SK-N-MC (cell line): ENCODE measurements around the gene APOLD1.
A peak's percentile ranks its signal among the peaks of the same experiment; 100 is the strongest.
"Not testable (repeated sequence)": the region's sequence is repeated elsewhere in the genome, so short reads cannot be mapped to it uniquely, and the experiment has no call there.

Experiments used
- DNase-seq: peaks from one replicate; pipeline ENCODE4 v3.0.0-alpha.2; 2011; ENCODE audit warnings: low read depth, low spot score
- H3K27ac ChIP-seq: fragments of 200-600 bp; sonication (generic); 2 replicates; pipeline ENCODE4 v1.5.1; 2016; ENCODE audit warnings: mixed run types
- H3K36me3 ChIP-seq: fragments of 200-600 bp; sonication (generic); 2 replicates; pipeline ENCODE4 v1.6.1; 2017; ENCODE audit warnings: antibody characterized with exemption, low read length, mixed read lengths; ENCODE audit not compliant: insufficient read depth
- H3K4me3 ChIP-seq: fragments of 200-600 bp; sonication (generic); 2 replicates; pipeline ENCODE4 v1.5.1; 2016
- H3K9ac ChIP-seq: fragments of 200-600 bp; sonication (generic); 2 replicates; pipeline ENCODE4 v1.8.0; 2017; ENCODE audit warnings: mixed run types, mixed read lengths; ENCODE audit not compliant: insufficient read length
- H3K9me3 ChIP-seq: fragments of 200-600 bp; sonication (generic); 2 replicates; pipeline ENCODE4 v1.6.1; 2017; ENCODE audit warnings: low read depth, mild to moderate bottlenecking, antibody characterized with exemption, low read length, moderate library complexity, mixed read lengths
- EZH2 ChIP-seq: fragments of 200-600 bp; sonication (generic); IDR thresholded peaks from one replicate; pipeline ENCODE4 v1.6.1; 2017; ENCODE audit warnings: antibody characterized with exemption
- FOXP2 ChIP-seq: optimal IDR thresholded peaks from 2 replicates; pipeline ENCODE3; 2011; ENCODE audit warnings: mild to moderate bottlenecking, moderate library complexity; ENCODE audit not compliant: insufficient read depth; ENCODE audit errors: extremely low read length, control extremely low read depth
- POLR2AphosphoS5 ChIP-seq: IDR thresholded peaks from 2 replicates; pipeline ENCODE4 v1.6.1; 2012; ENCODE audit warnings: mild to moderate bottlenecking, low read depth, low read length, borderline replicate concordance

The APOLD1 gene, protein sequence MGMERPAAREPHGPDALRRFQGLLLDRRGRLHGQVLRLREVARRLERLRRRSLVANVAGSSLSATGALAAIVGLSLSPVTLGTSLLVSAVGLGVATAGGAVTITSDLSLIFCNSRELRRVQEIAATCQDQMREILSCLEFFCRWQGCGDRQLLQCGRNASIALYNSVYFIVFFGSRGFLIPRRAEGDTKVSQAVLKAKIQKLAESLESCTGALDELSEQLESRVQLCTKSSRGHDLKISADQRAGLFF

DNA sequence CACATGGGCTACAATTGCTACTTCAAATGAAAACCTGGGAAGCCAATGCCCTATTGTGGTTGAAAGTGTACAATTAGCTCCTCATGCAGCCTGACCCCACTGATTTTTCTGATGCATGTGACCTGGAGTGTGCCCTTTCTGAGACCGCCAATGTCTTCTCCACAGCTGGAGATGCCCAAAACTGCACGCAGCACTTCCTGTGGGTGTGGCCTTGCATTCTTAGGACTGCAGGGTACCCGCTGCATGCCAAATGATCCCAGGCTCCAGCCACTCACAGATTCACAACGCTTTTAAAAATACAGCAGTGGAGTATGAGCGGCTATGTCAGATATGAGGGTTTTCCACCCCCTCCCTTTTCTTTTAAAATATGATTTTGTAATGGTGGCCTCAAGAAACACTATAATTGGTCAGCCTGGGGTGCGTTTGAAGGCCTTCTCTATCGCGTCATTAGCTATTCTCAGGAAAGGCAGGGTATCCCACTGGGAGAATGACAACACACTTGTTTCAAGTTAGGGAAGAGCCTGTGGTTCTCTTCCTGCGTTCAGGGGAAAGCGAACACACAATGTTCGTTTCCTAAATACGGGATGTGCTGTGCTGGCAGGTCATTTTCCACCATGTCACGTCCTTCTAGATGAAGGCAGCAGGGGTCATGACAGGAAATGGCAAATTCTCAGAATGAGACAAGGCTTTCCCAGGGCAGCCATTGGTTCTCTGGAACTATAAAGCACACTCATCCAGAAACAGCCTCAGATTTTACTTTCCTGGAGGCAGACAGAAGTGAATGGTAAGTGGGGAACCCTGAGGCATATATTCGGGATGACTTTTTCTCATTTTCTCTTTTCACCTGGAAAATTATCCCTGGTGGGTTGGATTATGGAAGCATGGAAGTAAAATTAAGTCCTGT lies at the start of gene APOLD1:
TSS of gene APOLD1 (plus strand) at position 749 of the 904 bp plus-strand sequence. CDS start at position 782, 33 bp downstream.
- no peaks in the 10 kb centered on the region for H3K36me3 ChIP-seq
- peak within 1 kb of the TSS; percentile 87 for H3K9ac ChIP-seq
- H3K27ac ChIP-seq = peak within 1 kb of the TSS; percentile 88
- peak; percentile 63 for DNase-seq
- H3K9me3 ChIP-seq = no peaks in the 10 kb centered on the region
- peak within 1 kb of the TSS; percentile 96 for H3K4me3 ChIP-seq
- TF ChIP-seq POLR2AphosphoS5 (peak; percentile 41; the same call in 1 of the 2 replicates), EZH2 (no peak)

DNA sequence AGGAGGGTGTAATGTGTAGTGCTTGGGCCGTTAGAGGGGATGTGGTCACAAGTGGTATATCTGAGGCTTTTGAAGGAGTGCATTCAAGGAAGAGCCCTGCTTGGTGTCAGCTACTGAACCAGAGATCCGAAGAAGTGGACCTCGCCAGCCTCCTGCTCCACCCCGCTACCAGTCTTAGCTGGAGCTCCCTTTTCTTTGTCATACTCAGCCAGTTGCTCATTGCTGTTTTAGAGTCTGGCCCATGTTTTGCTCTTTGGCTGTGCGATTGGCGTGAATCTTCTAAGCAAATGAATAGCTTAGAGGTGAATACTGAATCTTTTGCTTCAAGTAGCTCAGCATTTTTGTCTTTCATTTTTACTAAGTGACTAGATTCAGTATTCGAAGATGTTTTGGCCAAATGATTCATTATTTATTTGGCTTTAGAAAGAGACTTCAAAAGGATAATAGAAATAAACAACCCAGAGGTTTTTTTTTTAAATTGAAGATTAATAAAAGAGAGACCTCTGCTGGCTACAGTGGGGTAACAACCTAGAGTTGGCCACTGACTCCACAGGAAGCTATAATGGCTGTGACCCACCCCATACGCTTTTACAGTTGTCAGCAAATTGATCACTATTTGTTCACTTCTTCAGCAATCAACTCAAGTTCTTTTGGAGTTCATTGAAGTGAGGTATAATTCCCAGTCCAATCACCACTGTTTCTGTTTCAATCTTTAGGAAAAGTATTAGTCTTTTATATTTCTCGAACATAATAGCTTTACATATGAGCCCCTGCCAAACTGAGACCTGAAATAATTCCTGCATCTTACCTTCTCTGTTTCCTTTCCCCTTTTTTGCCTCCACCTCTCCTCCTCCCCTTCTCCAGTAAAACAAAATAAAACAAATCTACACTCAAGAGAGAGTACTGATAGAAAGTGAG lies 48.4 kb upstream of the APOLD1 start:
- Histone ChIP-seq H3K27ac (peak overlapping the region; percentile 58; the same call in 1 of the 2 replicates), H3K9ac (no peak overlapping the region), H3K36me3 (no peaks in the 10 kb centered on the region), H3K9me3 (no peaks in the 10 kb centered on the region), H3K4me3 (no peak overlapping the region)
- no peak for DNase-seq
- TF ChIP-seq POLR2AphosphoS5 (no peak), FOXP2 (no peak), EZH2 (no peak)

DNA sequence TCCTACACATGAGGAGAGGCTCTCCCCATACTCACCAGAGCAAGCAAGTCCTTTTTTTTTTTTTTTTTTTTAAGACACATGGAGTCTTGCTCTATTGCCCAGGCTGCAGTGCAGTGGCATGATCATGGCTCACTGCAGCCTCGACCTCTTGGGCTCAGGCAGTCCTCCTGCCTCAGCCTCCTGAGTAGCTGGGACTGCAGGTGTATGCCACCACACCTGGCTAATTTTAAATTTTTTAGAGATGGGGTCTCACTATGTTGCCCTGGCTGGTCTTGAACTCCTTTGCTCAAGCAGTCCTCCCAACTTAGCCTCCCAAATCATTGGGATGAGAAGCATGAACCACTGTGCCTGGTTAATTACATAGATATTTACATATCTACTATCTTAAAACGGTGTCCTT lies 47.3 kb upstream of the APOLD1 start:
- not testable (repeated sequence) for H3K9me3 ChIP-seq, H3K27ac ChIP-seq, H3K36me3 ChIP-seq, H3K4me3 ChIP-seq, DNase-seq, H3K9ac ChIP-seq

DNA sequence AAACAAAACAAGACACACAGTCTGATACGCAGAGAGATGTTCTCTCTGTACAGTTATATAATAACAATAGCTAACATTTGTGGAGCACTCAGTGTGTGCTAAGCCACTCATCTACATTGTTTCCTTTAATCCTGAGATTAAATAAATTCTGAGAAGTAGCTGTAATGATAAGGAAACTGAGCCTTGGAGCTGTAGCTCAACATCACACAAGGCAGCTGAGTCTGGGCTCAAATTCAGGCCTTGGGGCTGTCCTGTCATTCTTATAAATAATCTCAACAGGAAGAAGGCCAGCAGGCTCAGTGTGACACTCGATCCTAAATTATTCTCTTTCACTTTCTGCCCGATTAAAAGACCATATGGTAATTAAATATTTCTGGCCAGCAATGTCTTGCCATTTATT lies 43.8 kb upstream of the APOLD1 start:
- H3K9me3 ChIP-seq = no peaks in the 10 kb centered on the region
- no peak for TF ChIP-seq FOXP2
- no peak for TF ChIP-seq POLR2AphosphoS5
- TF ChIP-seq EZH2 = no peak
- peak overlapping the region; percentile 6; the same call in 1 of the 2 replicates for H3K27ac ChIP-seq
- H3K36me3 ChIP-seq = no peaks in the 10 kb centered on the region
- H3K9ac ChIP-seq = peak overlapping the region; percentile 41
- DNase-seq = no peak
- H3K4me3 ChIP-seq = no peak overlapping the region

DNA sequence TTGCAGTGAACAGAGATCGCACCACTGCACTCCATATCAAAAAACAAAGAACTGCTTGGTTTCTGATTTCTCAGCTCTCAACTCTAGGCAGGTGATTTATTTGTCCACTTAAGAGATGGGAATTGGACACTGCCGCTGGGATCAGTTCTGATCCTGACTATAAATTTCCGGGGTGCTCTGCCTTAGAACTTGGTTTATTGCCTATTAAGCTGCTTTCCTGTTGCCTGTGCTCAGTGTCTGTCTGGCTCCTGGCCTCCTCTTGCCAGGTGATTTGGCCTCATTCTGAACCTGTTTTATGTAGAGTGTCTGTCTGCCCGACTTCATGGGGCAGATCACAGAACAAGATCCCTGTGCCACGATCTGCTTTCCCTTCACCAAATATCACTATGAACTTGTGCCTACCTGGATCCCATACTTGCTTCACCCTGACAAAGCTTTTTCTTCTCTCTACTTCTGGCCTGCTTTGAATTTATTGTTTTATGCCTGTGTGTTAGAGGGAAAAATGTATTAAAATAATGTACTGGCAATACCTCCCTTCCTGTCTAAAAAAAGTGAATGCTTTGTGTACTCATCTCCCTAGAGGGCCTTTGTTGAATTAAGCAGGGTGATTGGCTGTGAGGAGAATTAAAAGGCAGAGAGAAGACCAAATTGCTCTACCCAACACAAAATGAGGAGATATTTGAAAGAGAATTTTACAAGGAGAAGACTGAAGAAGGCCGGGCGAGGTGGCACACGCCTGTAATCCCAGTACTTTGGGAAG lies 40.7 kb upstream of the APOLD1 start:
- Histone ChIP-seq H3K36me3 (no peaks in the 10 kb centered on the region), H3K4me3 (no peak overlapping the region), H3K9ac (no peak overlapping the region), H3K27ac (no peak overlapping the region), H3K9me3 (no peaks in the 10 kb centered on the region)
- TF ChIP-seq POLR2AphosphoS5 (no peak), EZH2 (no peak)
- DNase-seq = no peak

GRCh38 chr12:12745576-12746211 lies 39.8 kb upstream of the APOLD1 start:
- Histone ChIP-seq H3K9ac (no peak overlapping the region), H3K4me3 (no peak overlapping the region), H3K36me3 (no peaks in the 10 kb centered on the region), H3K9me3 (no peaks in the 10 kb centered on the region), H3K27ac (no peak overlapping the region)
- no peak for TF ChIP-seq FOXP2
- TF ChIP-seq EZH2 = no peak
- no peak for TF ChIP-seq POLR2AphosphoS5
- DNase-seq = no peak

DNA sequence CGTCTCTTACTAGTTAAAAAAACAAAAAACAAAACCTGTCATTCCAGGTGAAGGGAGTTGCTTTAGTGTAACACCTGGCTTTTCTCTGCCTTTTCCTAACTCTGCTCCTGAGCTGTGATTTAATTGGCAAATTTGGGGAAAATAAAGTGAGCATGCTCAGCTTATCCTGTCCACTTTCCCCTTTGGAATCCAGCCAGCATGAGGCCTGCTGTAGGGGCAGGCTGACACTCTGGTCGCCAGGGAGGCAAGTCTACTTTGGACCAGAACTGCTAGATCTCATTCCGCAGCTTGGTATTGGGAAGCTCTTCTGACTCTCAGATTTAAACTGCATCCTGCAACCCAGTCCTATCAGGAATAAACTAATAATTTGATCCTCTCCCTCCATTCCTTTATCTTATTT lies 38.2 kb upstream of the APOLD1 start:
- Histone ChIP-seq H3K4me3 (no peak overlapping the region), H3K9me3 (no peaks in the 10 kb centered on the region), H3K36me3 (no peaks in the 10 kb centered on the region), H3K9ac (no peak overlapping the region), H3K27ac (no peak overlapping the region)
- TF ChIP-seq FOXP2 = no peak
- TF ChIP-seq POLR2AphosphoS5 = no peak
- DNase-seq = no peak
